CD14-positive monocyte (primary cell): ENCODE measurements around the gene IFFO2. TPM values are rescaled to one million over a fixed set of nuclear protein-coding genes. Genes with fewer than 3 reads are reported as not detected.

Source experiments
- DNase-seq, 3 donors: peaks; one replicate each; pipeline ENCODE4 v3.0.0-alpha.2; 2011 to 2022
- H2AFZ ChIP-seq: 2 replicates; pipeline ENCODE4 v1.6.0; 2012; ENCODE audit warnings: mild to moderate bottlenecking, low read depth, low read length, inconsistent platforms; ENCODE audit not compliant: insufficient read depth, poor library complexity, severe bottlenecking
- H3K27ac ChIP-seq, 2 donors: 1 replicate in 1 of 2; 2 replicates in 1 of 2; pipeline ENCODE4 v1.5.1; 2012 to 2013; ENCODE audit warnings: low read length in 2 of 2, control low read depth in 1 of 2, inconsistent platforms in 1 of 2, low read depth in 1 of 2, mild to moderate bottlenecking in 1 of 2
- H3K27me3 ChIP-seq, 2 donors: one replicate each; pipeline versions ENCODE4 v1.6.0 to v1.6.1; 2011 to 2013; ENCODE audit warnings: low read length in 2 of 2; ENCODE audit not compliant: control insufficient read depth in 2 of 2, insufficient read depth in 2 of 2
- H3K36me3 ChIP-seq, 2 donors: replicated peaks in 1 of 2; 1 replicate in 1 of 2; 2 replicates in 1 of 2; pipeline versions ENCODE4 v1.5.1 to v1.6.1; 2012 to 2013; ENCODE audit warnings: low read length in 2 of 2, control low read depth in 1 of 2, inconsistent platforms in 1 of 2, mild to moderate bottlenecking in 1 of 2; ENCODE audit not compliant: insufficient read depth in 2 of 2, control insufficient read depth in 1 of 2
- H3K4me1 ChIP-seq, 2 donors: 1 replicate in 1 of 2; 2 replicates in 1 of 2; pipeline versions ENCODE4 v1.5.1 to v1.6.1; 2012 to 2013; ENCODE audit warnings: low read length in 2 of 2, control low read depth in 1 of 2, inconsistent platforms in 1 of 2, mild to moderate bottlenecking in 1 of 2, moderate library complexity in 1 of 2; ENCODE audit not compliant: insufficient read depth in 2 of 2, control insufficient read depth in 1 of 2
- H3K4me2 ChIP-seq: replicated peaks from 2 replicates; pipeline ENCODE3; 2012; ENCODE audit warnings: low read length, moderate library complexity, mild to moderate bottlenecking; ENCODE audit not compliant: poor library complexity, severe bottlenecking; ENCODE audit errors: extremely low read depth
- H3K4me3 ChIP-seq, 3 experiments: fragments of 200-600 bp in 1 of 3; sonication (generic) in 1 of 3; replicated peaks in 1 of 3; 1 replicate in 2 of 3; 2 replicates in 1 of 3; pipeline ENCODE4 v1.5.1; 2011 to 2013; ENCODE audit warnings: low read length in 3 of 3, mild to moderate bottlenecking in 3 of 3, control low read depth in 2 of 3, low read depth in 2 of 3, inconsistent platforms in 1 of 3, moderate library complexity in 1 of 3
- H3K79me2 ChIP-seq: 2 replicates; pipeline ENCODE4 v1.6.0; 2012; ENCODE audit warnings: mild to moderate bottlenecking, control low read depth, inconsistent platforms, low read length, moderate library complexity; ENCODE audit not compliant: insufficient read depth
- H3K9ac ChIP-seq: 2 replicates; pipeline ENCODE4 v1.6.0; 2017; ENCODE audit warnings: low read length, mild to moderate bottlenecking; ENCODE audit not compliant: insufficient read depth, poor library complexity, severe bottlenecking
- H3K9me3 ChIP-seq, 2 donors: replicated peaks in 1 of 2; 1 replicate in 1 of 2; 2 replicates in 1 of 2; pipeline versions ENCODE4 v1.5.1 to v1.6.1; 2012 to 2013; ENCODE audit warnings: low read length in 2 of 2, control low read depth in 1 of 2; ENCODE audit not compliant: control insufficient read depth in 1 of 2, insufficient read depth in 1 of 2
- H4K20me1 ChIP-seq: 2 replicates; pipeline ENCODE4 v1.6.0; 2012; ENCODE audit warnings: mild to moderate bottlenecking, low read length, control low read depth, moderate library complexity; ENCODE audit not compliant: insufficient read depth
- H3K27ac Mint-ChIP-seq, 7 donors: one replicate each; pipeline ENCODE4 v1.8.0; 2020; ENCODE audit warnings: mild to moderate bottlenecking in 7 of 7, mixed read lengths in 7 of 7, moderate library complexity in 6 of 7, inconsistent platforms in 2 of 7
- H3K27me3 Mint-ChIP-seq, 3 donors: one replicate each; pipeline ENCODE4 v1.8.0; 2021 to 2022; ENCODE audit warnings: low read depth in 3 of 3, mild to moderate bottlenecking in 3 of 3, mixed read lengths in 3 of 3, moderate library complexity in 3 of 3, inconsistent platforms in 1 of 3
- H3K36me3 Mint-ChIP-seq, 2 donors: one replicate each; pipeline ENCODE4 v1.8.0; 2020; ENCODE audit warnings: mixed read lengths in 2 of 2, inconsistent platforms in 1 of 2, mild to moderate bottlenecking in 1 of 2
- H3K4me1 Mint-ChIP-seq: one replicate; pipeline ENCODE4 v1.8.0; 2020; ENCODE audit warnings: mild to moderate bottlenecking, mixed read lengths
- H3K4me3 Mint-ChIP-seq, 2 donors: one replicate each; pipeline ENCODE4 v1.8.0; 2020; ENCODE audit warnings: mild to moderate bottlenecking in 2 of 2, mixed read lengths in 2 of 2, moderate library complexity in 1 of 2
- H3K9me3 Mint-ChIP-seq, 7 donors: one replicate each; pipeline ENCODE4 v1.8.0; 2020 to 2022; ENCODE audit warnings: mixed read lengths in 7 of 7, mild to moderate bottlenecking in 6 of 7, moderate library complexity in 6 of 7, inconsistent platforms in 2 of 7
- CTCF ChIP-seq: fragments of 200-600 bp; IDR thresholded peaks from one replicate; pipeline ENCODE4 v1.8.0; 2022; ENCODE audit warnings: antibody characterized with exemption, mild to moderate bottlenecking
- WGBS: methylation state at CpG from one replicate; pipeline ENCODE4 v1.1.5; 2013; ENCODE audit warnings: missing lambda C conversion rate; ENCODE audit not compliant: insufficient coverage; 5-methylcytosine and 5-hydroxymethylcytosine counted together
- intact Hi-C, 2 donors: fragments of 100-400 bp; cut with micrococcal nuclease; formaldehyde crosslinking; loops; one replicate each; pipeline versions ENCODE4 v1.15.0 to v1.15.1; 2023
- polyA plus RNA-seq, 3 donors: library from polyadenylated mRNA; depleted of rRNA in 1 of 3; unstranded in 2 of 3; stranded (reverse) in 1 of 3; fragments of 300-500 nt in 2 of 3; fragments of >200 nt in 1 of 3; fragmentation: Illumina TruSeq in 2 of 3; gene quantifications; 1 replicate in 2 of 3; 2 replicates in 1 of 3; pipeline ENCODE4 v1.2.3, GENCODE V29; 2012 to 2021

IFFO2 gene
- polyA plus RNA-seq, 3 donors: 0.78 to 17.5 (median 0.94) TPM

GRCh38 chr1:18954270-18955071 is 2.0 kb downstream of the IFFO2 start:
- H3K27me3 Mint-ChIP-seq: peaks cover 31 to 48% (median 38%) of the 10 kb centered on the region in 3 donors
- Histone ChIP-seq H3K9ac (peak overlapping the region; percentile 61), H3K9me3 (no peaks in the 10 kb centered on the region), H2AFZ (no peak overlapping the region), H3K36me3 (no peaks in the 10 kb centered on the region), H4K20me1 (peaks cover 22% of the 10 kb centered on the region), H3K4me2 (peak overlapping the region; percentile 98), H3K79me2 (peaks cover 44% of the 10 kb centered on the region), H3K27ac (no peak overlapping the region), H3K4me3 (peak overlapping the region; percentile 43 to 85 (median 81)), H3K27me3 (peaks cover 5 to 40% of the 10 kb centered on the region in 2 donors), H3K4me1 (peaks cover 58 to 72% of the 10 kb centered on the region in 2 donors)
- H3K4me3 Mint-ChIP-seq: peak overlapping the region; percentile 91 to 92
- no peak for DNase-seq
- H3K27ac Mint-ChIP-seq: peak overlapping the region in 5 of 7 donors; percentile 67 to 94 (median 78)
- H3K9me3 Mint-ChIP-seq: peaks cover 0 to 7% (median 1%) of the 10 kb centered on the region in 7 donors
- intact Hi-C loops: loop anchor here (5.0 kb wide), 2 partner anchors 47 to 358 kb away; partner anchors contain the start of genes AKR7A2 (in 1 of the 2) and SLC66A1 (in 1 of the 2)
- 56% methylated on average over 2 of the region's 7 CpGs for WGBS
- H3K4me1 Mint-ChIP-seq: peaks cover 66% of the 10 kb centered on the region
- H3K36me3 Mint-ChIP-seq: peaks cover 26 to 28% of the 10 kb centered on the region in 2 donors
- TF ChIP-seq CTCF: no peak

GRCh38 chr1:18953731-18954231 is 2.7 kb downstream of the IFFO2 start:
- DNase-seq: no peak
- Histone ChIP-seq H4K20me1 (peaks cover 27% of the 10 kb centered on the region), H3K27ac (no peak overlapping the region), H3K4me1 (peaks cover 63 to 79% of the 10 kb centered on the region in 2 donors), H3K4me3 (peak overlapping the region in 1 of 3 experiments; percentile 81), H3K9me3 (no peaks in the 10 kb centered on the region), H3K27me3 (peaks cover 5 to 39% of the 10 kb centered on the region in 2 donors), H2AFZ (no peak overlapping the region), H3K36me3 (no peaks in the 10 kb centered on the region), H3K4me2 (peak overlapping the region; percentile 98), H3K9ac (no peak overlapping the region), H3K79me2 (peaks cover 51% of the 10 kb centered on the region)
- Mint-ChIP-seq H3K9me3 (peaks cover 0 to 7% (median 0%) of the 10 kb centered on the region in 7 donors), H3K4me1 (peaks cover 73% of the 10 kb centered on the region), H3K4me3 (peak overlapping the region; percentile 91 to 92), H3K36me3 (peaks cover 26 to 30% of the 10 kb centered on the region in 2 donors), H3K27ac (peak overlapping the region in 5 of 7 donors; percentile 37 to 93 (median 65)), H3K27me3 (peaks cover 27 to 42% (median 32%) of the 10 kb centered on the region in 3 donors)
- intact Hi-C loops: loop anchor here in 1 of 2 donors (2.0 kb wide), 1 partner anchor 27 kb away; no protein-coding TSS in a partner anchor
- TF ChIP-seq CTCF: no peak
- WGBS: 87% methylated on average over 8 of the region's 11 CpGs
